Endodermal cell (in vitro differentiated cells): ENCODE data around the gene RASGRP3. TPM values are rescaled to one million over a fixed set of nuclear protein-coding genes. Genes with fewer than 3 reads are reported as not detected.

Source experiments
- DNase-seq: peaks from one replicate; pipeline ENCODE4 v3.0.0-alpha.2; 2017
- H3K27ac ChIP-seq: 2 replicates; pipeline ENCODE4 v1.5.1; 2013; ENCODE audit warnings: mild to moderate bottlenecking, low read depth, low read length, moderate library complexity
- H3K27me3 ChIP-seq: 2 replicates; pipeline ENCODE4 v1.6.1; 2013; ENCODE audit warnings: mild to moderate bottlenecking, low read length, moderate library complexity; ENCODE audit not compliant: insufficient read depth, control insufficient read depth, poor library complexity, severe bottlenecking
- H3K36me3 ChIP-seq: 2 replicates; pipeline ENCODE4 v1.7.0; 2013; ENCODE audit warnings: mild to moderate bottlenecking, low read length, moderate library complexity; ENCODE audit not compliant: control insufficient read depth, insufficient read depth
- H3K4me1 ChIP-seq: one replicate; pipeline ENCODE4 v1.7.0; 2013; ENCODE audit warnings: low read length; ENCODE audit not compliant: control insufficient read depth, insufficient read depth
- H3K4me3 ChIP-seq: 2 replicates; pipeline ENCODE4 v1.5.1; 2013; ENCODE audit warnings: mild to moderate bottlenecking, low read length, moderate library complexity
- H3K9ac ChIP-seq: 2 replicates; pipeline ENCODE4 v1.6.1; 2013; ENCODE audit warnings: mild to moderate bottlenecking, low read length, moderate library complexity; ENCODE audit not compliant: poor library complexity, severe bottlenecking; ENCODE audit errors: extremely low read depth
- H3K9me3 ChIP-seq: 2 replicates; pipeline ENCODE4 v1.6.1; 2013; ENCODE audit warnings: mild to moderate bottlenecking, low read length, moderate library complexity; ENCODE audit not compliant: control insufficient read depth
- H3K27ac Mint-ChIP-seq: 2 replicates; pipeline ENCODE4 v1.8.0; 2020; ENCODE audit warnings: mixed read lengths
- H3K27me3 Mint-ChIP-seq: 2 replicates; pipeline ENCODE4 v1.8.0; 2021; ENCODE audit warnings: mild to moderate bottlenecking, mixed read lengths; ENCODE audit not compliant: insufficient read depth
- H3K36me3 Mint-ChIP-seq: 2 replicates; pipeline ENCODE4 v1.8.0; 2020; ENCODE audit warnings: low read depth, mixed read lengths
- H3K4me1 Mint-ChIP-seq: 2 replicates; pipeline ENCODE4 v1.8.0; 2020; ENCODE audit warnings: mixed read lengths
- H3K4me3 Mint-ChIP-seq: 2 replicates; pipeline ENCODE4 v1.8.0; 2020; ENCODE audit warnings: mild to moderate bottlenecking, moderate library complexity, mixed read lengths
- H3K9me3 Mint-ChIP-seq: 2 replicates; pipeline ENCODE4 v1.8.0; 2020; ENCODE audit warnings: mild to moderate bottlenecking, mixed read lengths
- WGBS, 2 experiments: methylation state at CpG; one replicate each; pipeline versions ENCODE4 v1.1.5 to v1.1.7; 2013; ENCODE audit warnings: missing lambda C conversion rate in 2 of 2, mixed read lengths in 1 of 2; ENCODE audit not compliant: insufficient coverage in 1 of 2, insufficient read length in 1 of 2; 5-methylcytosine and 5-hydroxymethylcytosine counted together
- long read RNA-seq, 4 experiments: library from polyadenylated mRNA in 2 of 4; library from RNA in 1 of 4; library from capped mRNA in 1 of 4; stranded (forward) in 3 of 4; unstranded in 1 of 4; transcript quantifications; one replicate each; pipeline ENCODE4 v2.0.0, GENCODE V29; 2020 to 2021; ENCODE audit warnings: inconsistent platforms in 1 of 4
- polyA plus RNA-seq, 2 experiments: library from polyadenylated mRNA; stranded (reverse); fragments of 50-300 nt; gene quantifications; one replicate each; pipeline ENCODE4 v1.2.3, GENCODE V29; 2013
- total RNA-seq, 2 donors: library from RNA; stranded (reverse); fragmentation: NEBNext Ultra II Directional in 1 of 2; extraction: Animal tissue kit (Norgen Biotek cat#: 25700) in 1 of 2; gene quantifications; 2 replicates in 1 of 2; 3 replicates in 1 of 2; pipeline ENCODE4 v1.2.1, GENCODE V29; 2021
- TF ChIP-seq, protein P1 (sequence below): fragments of 200-600 bp; sonication (generic); conservative IDR thresholded peaks from 2 replicates; pipeline ENCODE4 v1.5.0; 2021; ENCODE audit warnings: antibody characterized with exemption, mild to moderate bottlenecking

The RASGRP3 gene, protein sequence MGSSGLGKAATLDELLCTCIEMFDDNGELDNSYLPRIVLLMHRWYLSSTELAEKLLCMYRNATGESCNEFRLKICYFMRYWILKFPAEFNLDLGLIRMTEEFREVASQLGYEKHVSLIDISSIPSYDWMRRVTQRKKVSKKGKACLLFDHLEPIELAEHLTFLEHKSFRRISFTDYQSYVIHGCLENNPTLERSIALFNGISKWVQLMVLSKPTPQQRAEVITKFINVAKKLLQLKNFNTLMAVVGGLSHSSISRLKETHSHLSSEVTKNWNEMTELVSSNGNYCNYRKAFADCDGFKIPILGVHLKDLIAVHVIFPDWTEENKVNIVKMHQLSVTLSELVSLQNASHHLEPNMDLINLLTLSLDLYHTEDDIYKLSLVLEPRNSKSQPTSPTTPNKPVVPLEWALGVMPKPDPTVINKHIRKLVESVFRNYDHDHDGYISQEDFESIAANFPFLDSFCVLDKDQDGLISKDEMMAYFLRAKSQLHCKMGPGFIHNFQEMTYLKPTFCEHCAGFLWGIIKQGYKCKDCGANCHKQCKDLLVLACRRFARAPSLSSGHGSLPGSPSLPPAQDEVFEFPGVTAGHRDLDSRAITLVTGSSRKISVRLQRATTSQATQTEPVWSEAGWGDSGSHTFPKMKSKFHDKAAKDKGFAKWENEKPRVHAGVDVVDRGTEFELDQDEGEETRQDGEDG
- total RNA-seq: under 1 TPM in 1 of 2 donors, not detected in 1; 0.29 TPM
- 0.53 TPM for polyA plus RNA-seq (2013, experiment 1 of 2)
- polyA plus RNA-seq (2013, experiment 2 of 2): 1.0 TPM
- long read RNA-seq, experiment 1: 0 reads
- long read RNA-seq, experiment 2: 0 reads
- long read RNA-seq, experiment 3: 0 reads
- long read RNA-seq, experiment 4: 0 reads

DNA sequence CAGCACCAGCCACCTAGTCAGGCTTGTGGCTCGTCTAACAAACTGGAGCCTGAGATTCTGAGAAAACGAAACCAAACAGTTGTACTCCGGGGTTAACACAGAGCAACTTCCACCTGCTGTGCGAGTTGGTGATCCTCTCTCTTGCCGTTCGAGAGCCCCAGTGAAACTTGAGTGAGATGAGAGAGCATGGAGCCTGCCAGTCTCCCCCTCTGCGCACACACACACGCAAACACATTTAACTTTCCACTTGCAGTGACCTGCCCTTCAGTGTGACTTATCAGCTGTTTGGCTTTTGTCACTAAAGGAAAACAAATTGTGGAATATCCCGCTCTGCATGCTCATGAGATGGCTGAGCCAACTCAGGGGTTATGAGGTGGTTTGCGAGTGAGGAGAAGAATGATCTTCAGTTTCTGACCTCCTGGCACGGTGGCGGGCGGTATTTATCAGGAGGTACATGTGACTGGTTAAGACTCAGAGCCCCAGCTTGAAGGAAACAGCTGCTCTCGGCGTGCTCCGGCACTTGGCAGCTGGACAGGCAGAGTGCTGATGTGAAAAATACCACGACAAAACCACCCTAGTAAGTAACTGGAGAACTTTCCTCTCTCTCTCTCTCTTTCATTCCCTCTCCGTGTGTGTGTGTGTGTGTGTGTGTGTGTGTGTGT lies at the start of gene RASGRP3:
TSS of gene RASGRP3 (plus strand) at position 519 of the 662 bp plus-strand sequence. CDS start 38,488 bp downstream, outside the sequence.
- H3K9ac ChIP-seq: peak within 1 kb of the TSS; percentile 38
- H3K27me3 Mint-ChIP-seq: peaks cover 92% of the 10 kb centered on the region
- H3K4me1 Mint-ChIP-seq: peaks cover 16% of the 10 kb centered on the region
- H3K36me3 Mint-ChIP-seq: peaks cover 3% of the 10 kb centered on the region
- peak within 1 kb of the TSS; percentile 69 for H3K4me3 ChIP-seq
- peak within 1 kb of the TSS; percentile 52 for H3K4me3 Mint-ChIP-seq
- peak within 1 kb of the TSS; percentile 14 for H3K27ac ChIP-seq
- peaks cover 73% of the 10 kb centered on the region for H3K27me3 ChIP-seq
- H3K4me1 ChIP-seq: peaks cover 5% of the 10 kb centered on the region
- peak; percentile 72 for DNase-seq
- H3K36me3 ChIP-seq: no peaks in the 10 kb centered on the region
- TF ChIP-seq, protein P1, sequence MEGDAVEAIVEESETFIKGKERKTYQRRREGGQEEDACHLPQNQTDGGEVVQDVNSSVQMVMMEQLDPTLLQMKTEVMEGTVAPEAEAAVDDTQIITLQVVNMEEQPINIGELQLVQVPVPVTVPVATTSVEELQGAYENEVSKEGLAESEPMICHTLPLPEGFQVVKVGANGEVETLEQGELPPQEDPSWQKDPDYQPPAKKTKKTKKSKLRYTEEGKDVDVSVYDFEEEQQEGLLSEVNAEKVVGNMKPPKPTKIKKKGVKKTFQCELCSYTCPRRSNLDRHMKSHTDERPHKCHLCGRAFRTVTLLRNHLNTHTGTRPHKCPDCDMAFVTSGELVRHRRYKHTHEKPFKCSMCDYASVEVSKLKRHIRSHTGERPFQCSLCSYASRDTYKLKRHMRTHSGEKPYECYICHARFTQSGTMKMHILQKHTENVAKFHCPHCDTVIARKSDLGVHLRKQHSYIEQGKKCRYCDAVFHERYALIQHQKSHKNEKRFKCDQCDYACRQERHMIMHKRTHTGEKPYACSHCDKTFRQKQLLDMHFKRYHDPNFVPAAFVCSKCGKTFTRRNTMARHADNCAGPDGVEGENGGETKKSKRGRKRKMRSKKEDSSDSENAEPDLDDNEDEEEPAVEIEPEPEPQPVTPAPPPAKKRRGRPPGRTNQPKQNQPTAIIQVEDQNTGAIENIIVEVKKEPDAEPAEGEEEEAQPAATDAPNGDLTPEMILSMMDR: no peak
- H3K9me3 ChIP-seq: peaks cover 9% of the 10 kb centered on the region
- WGBS, 2 experiments: 26 to 47% methylated on average over 6 to 17 of the region's 18 CpGs
- H3K27ac Mint-ChIP-seq: peak within 1 kb of the TSS; percentile 78
- peaks cover 21% of the 10 kb centered on the region for H3K9me3 Mint-ChIP-seq

DNA sequence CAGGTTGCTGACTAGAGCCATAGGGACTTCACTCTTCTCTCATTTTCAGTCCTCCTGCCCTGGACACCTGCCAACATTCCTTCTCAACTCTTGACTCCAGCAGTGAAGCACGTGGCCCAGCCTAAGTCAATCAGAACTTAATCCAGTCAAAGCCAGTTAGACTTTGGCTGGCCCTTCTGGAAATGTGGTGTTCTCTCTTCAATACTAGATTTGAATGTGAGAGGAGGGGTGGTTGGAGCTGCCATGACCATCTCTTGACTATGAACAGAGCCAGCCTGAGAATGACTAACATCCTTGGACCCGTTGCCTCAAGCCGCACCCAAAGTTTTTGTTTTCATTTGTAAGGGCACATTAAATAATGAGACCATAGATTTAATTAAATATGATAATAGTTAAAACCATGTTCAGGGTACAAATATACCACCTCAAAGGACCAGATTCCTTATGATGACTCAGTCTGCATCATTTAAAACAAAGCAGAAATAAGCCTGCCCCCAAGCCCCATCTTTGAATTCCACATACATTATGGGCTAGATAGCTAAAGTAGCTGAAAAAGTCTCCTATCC lies 49.7 kb upstream of the RASGRP3 start:
- Histone ChIP-seq H3K27ac (no peak overlapping the region), H3K36me3 (no peaks in the 10 kb centered on the region), H3K4me3 (no peak overlapping the region), H3K4me1 (no peaks in the 10 kb centered on the region), H3K9me3 (no peaks in the 10 kb centered on the region), H3K27me3 (no peaks in the 10 kb centered on the region), H3K9ac (no peak overlapping the region)
- TF ChIP-seq, protein P1: no peak
- Mint-ChIP-seq H3K27ac (no peak overlapping the region), H3K27me3 (peaks cover 2% of the 10 kb centered on the region), H3K9me3 (peaks cover 4% of the 10 kb centered on the region), H3K4me3 (no peak overlapping the region), H3K36me3 (no peaks in the 10 kb centered on the region), H3K4me1 (no peaks in the 10 kb centered on the region)
- 81% methylated on average over 3 of the region's 3 CpGs; no CpG with 5 or more reads in 1 of the 2 experiments for WGBS, 2 experiments
- DNase-seq: no peak

DNA sequence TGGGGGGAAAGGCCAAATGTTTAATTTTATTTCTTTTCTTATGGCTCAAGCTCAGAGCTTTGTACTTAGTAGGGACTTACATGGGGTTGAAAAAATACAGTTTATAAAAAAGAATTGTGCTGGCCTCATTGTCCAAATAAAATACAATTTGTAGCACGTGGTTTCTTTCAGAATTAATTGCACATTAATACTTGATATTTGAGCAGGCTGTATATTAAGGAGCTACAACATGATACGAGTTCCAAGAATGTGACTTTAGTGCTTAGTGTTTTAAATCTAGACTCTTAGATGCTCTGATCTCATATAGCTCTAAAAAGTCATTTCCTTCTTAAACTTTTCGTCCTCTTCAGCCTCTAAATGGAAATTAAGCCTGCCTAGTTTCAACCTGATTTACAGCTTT lies 46.4 kb upstream of the RASGRP3 start:
- no peaks in the 10 kb centered on the region for H3K36me3 ChIP-seq
- 50 to 56% methylated on average over 2 to 3 of the region's 3 CpGs for WGBS, 2 experiments
- no peak overlapping the region for H3K27ac Mint-ChIP-seq
- DNase-seq: no peak
- no peak overlapping the region for H3K27ac ChIP-seq
- no peaks in the 10 kb centered on the region for H3K36me3 Mint-ChIP-seq
- no peak overlapping the region for H3K4me3 ChIP-seq
- H3K4me1 ChIP-seq: no peaks in the 10 kb centered on the region
- TF ChIP-seq, protein P1: no peak
- H3K27me3 ChIP-seq: no peaks in the 10 kb centered on the region
- H3K4me1 Mint-ChIP-seq: no peaks in the 10 kb centered on the region
- H3K27me3 Mint-ChIP-seq: no peaks in the 10 kb centered on the region
- no peaks in the 10 kb centered on the region for H3K9me3 ChIP-seq
- no peak overlapping the region for H3K4me3 Mint-ChIP-seq
- H3K9me3 Mint-ChIP-seq: peaks cover 4% of the 10 kb centered on the region
- H3K9ac ChIP-seq: no peak overlapping the region
